IMR-90 (cell line): ENCODE results near the gene HOXB6. TPM values are rescaled to one million over a fixed set of nuclear protein-coding genes. Genes with fewer than 3 reads are reported as not detected.

Experiments
- ATAC-seq: fragments of 200-7000 bp; cut with Tn5 transposase; 2 replicates; pipeline ENCODE4 v1.9.1; 2020; ENCODE audit warnings: low read depth, mild to moderate bottlenecking, moderate library complexity
- BruUV-seq: library from RNA; stranded (reverse); fragments of 400-500 nt; replicated peaks from 2 replicates; lab custom pipeline; 2021; lab: Mats Ljungman, UMichigan
- CTCF ChIA-PET: fragments of 300-600 bp; formaldehyde crosslinking; extraction: SDS; loops from one replicate; lab custom pipeline; 2021; ENCODE audit warnings: antibody characterized with exemption; lab: Yijun Ruan, JAX
- POLR2A ChIA-PET: fragments of 300-600 bp; sonication (Branson Sonifier 250); formaldehyde crosslinking; loops from one replicate; lab custom pipeline; 2022; ENCODE audit warnings: antibody characterized with exemption; ENCODE audit not compliant: unreplicated experiment; lab: Charles Lee
- DNase-seq: peaks from one replicate; pipeline ENCODE4 v3.0.0; 2013
- H2AFZ ChIP-seq: replicated peaks from 2 replicates; pipeline ENCODE3; 2013; ENCODE audit warnings: low read length, mild to moderate bottlenecking; ENCODE audit not compliant: poor library complexity
- H2AK5ac ChIP-seq: 2 replicates; pipeline ENCODE4 v1.6.1; 2013; ENCODE audit warnings: low read depth, low read length, inconsistent platforms
- H2AK9ac ChIP-seq: replicated peaks from 2 replicates; pipeline ENCODE3; 2013; ENCODE audit warnings: mild to moderate bottlenecking, low read depth, low read length, moderate library complexity; ENCODE audit not compliant: poor library complexity
- H2BK120ac ChIP-seq: 2 replicates; pipeline ENCODE4 v1.6.1; 2013; ENCODE audit warnings: low read depth, low read length, inconsistent platforms
- H2BK15ac ChIP-seq: 3 replicates; pipeline ENCODE4 v1.6.1; 2013; ENCODE audit warnings: low read depth, low read length, inconsistent platforms
- H2BK20ac ChIP-seq: 2 replicates; pipeline ENCODE4 v1.6.1; 2013; ENCODE audit warnings: low read depth, mild to moderate bottlenecking, inconsistent platforms, low read length, moderate library complexity
- H2BK5ac ChIP-seq: 2 replicates; pipeline ENCODE4 v1.6.1; 2013; ENCODE audit warnings: mild to moderate bottlenecking, low read depth, low read length, inconsistent platforms; ENCODE audit not compliant: poor library complexity, severe bottlenecking
- H3K14ac ChIP-seq: replicated peaks from 2 replicates; pipeline ENCODE4 v1.6.1; 2013; ENCODE audit warnings: low read depth, low read length, inconsistent platforms
- H3K18ac ChIP-seq: 2 replicates; pipeline ENCODE4 v1.6.1; 2013; ENCODE audit warnings: low read depth, low read length, control low read depth
- H3K23ac ChIP-seq: 2 replicates; pipeline ENCODE4 v1.6.1; 2013; ENCODE audit warnings: low read depth, low read length, inconsistent platforms
- H3K27ac ChIP-seq: 2 replicates; pipeline ENCODE4 v1.5.1; 2013; ENCODE audit warnings: mild to moderate bottlenecking, control low read depth, low read length; ENCODE audit not compliant: insufficient read depth
- H3K27me3 ChIP-seq: 2 replicates; pipeline ENCODE4 v1.6.1; 2013; ENCODE audit warnings: low read length; ENCODE audit not compliant: control insufficient read depth, insufficient read depth
- H3K36me3 ChIP-seq: 2 replicates; pipeline ENCODE4 v1.6.1; 2013; ENCODE audit warnings: low read length, mixed read lengths; ENCODE audit not compliant: control insufficient read depth, insufficient read depth
- H3K4ac ChIP-seq: 2 replicates; pipeline ENCODE4 v1.6.1; 2013; ENCODE audit warnings: low read depth, low read length, inconsistent platforms
- H3K4me1 ChIP-seq: 2 replicates; pipeline ENCODE4 v1.6.1; 2013; ENCODE audit warnings: low read length, mixed read lengths; ENCODE audit not compliant: control insufficient read depth, insufficient read depth
- H3K4me2 ChIP-seq: 2 replicates; pipeline ENCODE4 v1.6.1; 2013; ENCODE audit warnings: low read depth, mild to moderate bottlenecking, control low read depth, low read length, moderate library complexity
- H3K4me3 ChIP-seq: 2 replicates; pipeline ENCODE4 v1.5.1; 2013; ENCODE audit warnings: low read depth, mild to moderate bottlenecking, control low read depth, low read length, moderate library complexity; ENCODE audit not compliant: insufficient read depth
- H3K56ac ChIP-seq: 2 replicates; pipeline ENCODE4 v1.6.1; 2013; ENCODE audit warnings: low read length, inconsistent platforms; ENCODE audit not compliant: insufficient read depth; ENCODE audit errors: extremely low read depth
- H3K79me1 ChIP-seq, 2 experiments: 2 replicates each; pipeline ENCODE4 v1.6.1; 2013; ENCODE audit warnings: low read length in 2 of 2, inconsistent platforms in 1 of 2, low read depth in 1 of 2
- H3K9ac ChIP-seq: 2 replicates; pipeline ENCODE4 v1.6.1; 2013; ENCODE audit warnings: low read depth, low read length, control low read depth
- H3K9me1 ChIP-seq: 2 replicates; pipeline ENCODE4 v1.6.1; 2013; ENCODE audit warnings: low read length, inconsistent platforms; ENCODE audit not compliant: insufficient read depth
- H3K9me3 ChIP-seq: 2 replicates; pipeline ENCODE4 v1.6.1; 2013; ENCODE audit warnings: low read length; ENCODE audit not compliant: control insufficient read depth, insufficient read depth
- H4K20me1 ChIP-seq: 2 replicates; pipeline ENCODE4 v1.6.1; 2013; ENCODE audit warnings: low read length, inconsistent platforms; ENCODE audit not compliant: insufficient read depth
- H4K5ac ChIP-seq: 2 replicates; pipeline ENCODE4 v1.6.1; 2013; ENCODE audit warnings: mild to moderate bottlenecking, low read depth, low read length, control low read depth
- H4K8ac ChIP-seq, 2 experiments: 2 replicates each; pipeline ENCODE4 v1.6.1; 2013; ENCODE audit warnings: low read depth in 2 of 2, low read length in 2 of 2, control low read depth in 1 of 2, inconsistent platforms in 1 of 2
- H4K91ac ChIP-seq: 2 replicates; pipeline ENCODE4 v1.6.1; 2013; ENCODE audit warnings: low read depth, low read length, inconsistent platforms; ENCODE audit not compliant: insufficient read depth
- BHLHE40 ChIP-seq: fragments of 150-350 bp; IDR thresholded peaks from 2 replicates; pipeline ENCODE4 v1.6.1; 2016; ENCODE audit warnings: mild to moderate bottlenecking, low read depth, low read length
- CEBPB ChIP-seq: IDR thresholded peaks from 2 replicates; pipeline ENCODE4 v1.6.1; 2012; ENCODE audit warnings: low read depth, low read length, improper control_type of control experiment
- CHD1 ChIP-seq: IDR thresholded peaks from 2 replicates; pipeline ENCODE4 v1.6.1; 2012; ENCODE audit warnings: low read depth, low read length, improper control_type of control experiment
- FOS ChIP-seq: fragments of 150-350 bp; IDR thresholded peaks from 2 replicates; pipeline ENCODE4 v1.6.1; 2016; ENCODE audit warnings: low read depth, low read length
- MAFK ChIP-seq: IDR thresholded peaks from 2 replicates; pipeline ENCODE4 v1.6.1; 2012; ENCODE audit warnings: low read depth, low read length, improper control_type of control experiment
- MAZ ChIP-seq: IDR thresholded peaks from 2 replicates; pipeline ENCODE4 v1.6.1; 2012; ENCODE audit warnings: low read depth, mild to moderate bottlenecking, low read length, improper control_type of control experiment, moderate library complexity, borderline replicate concordance
- MXI1 ChIP-seq: IDR thresholded peaks from 2 replicates; pipeline ENCODE4 v1.6.1; 2012; ENCODE audit warnings: low read depth, mild to moderate bottlenecking, low read length, moderate library complexity, borderline replicate concordance
- NFE2L2 ChIP-seq: fragments of 150-350 bp; IDR thresholded peaks from 2 replicates; pipeline ENCODE4 v1.6.1; 2016; ENCODE audit warnings: low read depth, mild to moderate bottlenecking, low read length
- POLR2A ChIP-seq: IDR thresholded peaks from 2 replicates; pipeline ENCODE4 v1.6.1; 2012; ENCODE audit warnings: mild to moderate bottlenecking, low read depth, low read length
- RAD21 ChIP-seq: IDR thresholded peaks from 2 replicates; pipeline ENCODE4 v1.6.1; 2012; ENCODE audit warnings: low read length, improper control_type of control experiment
- RCOR1 ChIP-seq: IDR thresholded peaks from 2 replicates; pipeline ENCODE4 v1.6.1; 2012; ENCODE audit warnings: mild to moderate bottlenecking, low read length, improper control_type of control experiment; ENCODE audit not compliant: insufficient replicate concordance
- RFX5 ChIP-seq: IDR thresholded peaks from 2 replicates; pipeline ENCODE4 v1.8.0; 2012; ENCODE audit warnings: low read depth, mild to moderate bottlenecking, low read length, moderate library complexity
- SMC3 ChIP-seq: fragments of 150-350 bp; IDR thresholded peaks from 2 replicates; pipeline ENCODE4 v1.6.1; 2016; ENCODE audit warnings: low read depth, mild to moderate bottlenecking, antibody characterized with exemption, low read length, moderate library complexity
- WGBS, 2 experiments: methylation state at CpG; one replicate each; pipeline versions ENCODE4 v1.1.5 to v1.1.7; 2013; ENCODE audit warnings: missing lambda C conversion rate in 2 of 2; ENCODE audit not compliant: insufficient read length in 1 of 2; ENCODE audit errors: extremely low coverage in 2 of 2; 5-methylcytosine and 5-hydroxymethylcytosine counted together
- dilution Hi-C: fragments of 300-500 bp; cut with HindIII; formaldehyde crosslinking; loops from one replicate; pipeline ENCODE4 v1.14.3; 2018; ENCODE audit warnings: low sequenced_read_pairs; ENCODE audit not compliant: unreplicated experiment
- in situ Hi-C: fragments of 300-500 bp; cut with MboI; formaldehyde crosslinking; loops from 3 replicates; pipeline ENCODE4 v1.14.3; 2019; ENCODE audit warnings: low sequenced_read_pairs, inconsistent platforms, mixed read lengths
- intact Hi-C: fragments of 100-400 bp; cut with micrococcal nuclease; formaldehyde crosslinking; loops from 2 replicates; pipeline ENCODE4 v1.10.0; 2022
- polyA plus RNA-seq, 3 experiments: library from polyadenylated mRNA; depleted of rRNA; stranded (reverse); fragments of >200 nt; gene quantifications; 2 replicates each; pipeline ENCODE4 v1.2.3, GENCODE V29; 2012; ENCODE audit warnings: low replicate concordance in 1 of 3
- total RNA-seq: library from RNA; depleted of rRNA; stranded (reverse); fragments of >200 nt; gene quantifications from 2 replicates; pipeline ENCODE4 v1.2.3, GENCODE V29; 2012
- TF ChIP-seq, protein P1 (sequence below): fragments of 150-350 bp; IDR thresholded peaks from 2 replicates; pipeline ENCODE4 v1.6.1; 2017; ENCODE audit warnings: mild to moderate bottlenecking, antibody characterized with exemption, low read length, low read depth
- TF ChIP-seq, protein P2 (sequence below): conservative IDR thresholded peaks from 2 replicates; pipeline ENCODE4 v1.5.1; 2012; ENCODE audit warnings: mild to moderate bottlenecking, low read depth, low read length, improper control_type of control experiment
- TF ChIP-seq, protein P3 (sequence below): fragments of 150-350 bp; IDR thresholded peaks from 2 replicates; pipeline ENCODE4 v1.6.1; 2016; ENCODE audit warnings: low read depth, mild to moderate bottlenecking, low read length, moderate library complexity, borderline replicate concordance

Gene HOXB6
- total and polyA plus RNA-seq, 2 of the 4 experiments (the other 2 are of a cell fraction) = 11.1 to 42.2 TPM

DNA sequence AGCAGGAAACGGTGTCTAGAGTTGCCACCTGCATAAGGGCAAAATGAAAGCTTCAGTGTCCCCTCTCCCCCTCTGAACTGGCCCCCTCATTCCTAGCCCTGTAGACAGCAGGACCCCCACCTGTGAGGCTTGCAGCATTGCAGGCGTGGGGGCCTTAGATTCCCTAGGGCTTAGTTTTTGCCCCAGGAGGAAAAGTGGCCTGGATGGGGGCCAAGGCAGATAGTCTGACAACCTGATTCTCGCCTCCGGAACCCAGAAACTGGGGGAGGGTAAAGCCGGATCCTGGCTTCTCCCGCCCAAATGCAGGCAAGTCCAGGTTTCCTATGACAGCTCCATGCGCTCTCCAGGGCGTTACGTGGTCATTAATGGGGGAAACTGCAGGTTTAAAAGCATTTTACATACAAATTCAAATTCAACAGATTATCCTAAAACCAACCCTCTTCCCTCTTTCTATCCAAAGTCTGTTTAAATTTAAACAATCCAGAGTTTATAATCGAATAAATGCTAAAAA lies 678 bp upstream of the HOXB6 start:
- ChIA-PET POLR2A (no interaction called here), CTCF (no interaction called here)
- Histone ChIP-seq H3K9ac (no peak overlapping the region), H2BK120ac (no peak overlapping the region), H2BK5ac (no peak overlapping the region), H3K79me1 (peaks cover 12 to 46% of the 10 kb centered on the region in 2 experiments; a peak in 3 of 4 replicates), H3K18ac (no peak overlapping the region), H3K4me1 (peaks cover 12% of the 10 kb centered on the region), H2BK15ac (no peak overlapping the region), H4K91ac (no peak overlapping the region), H3K9me3 (no peaks in the 10 kb centered on the region), H2BK20ac (no peak overlapping the region), H3K4me2 (no peak overlapping the region), H2AK9ac (no peak overlapping the region), H3K27me3 (no peaks in the 10 kb centered on the region), H3K9me1 (0 out of 2 replicates have a peak, but pooled peaks cover 3% of the 10 kb centered on the region), H3K36me3 (peaks cover 7% of the 10 kb centered on the region), H4K20me1 (peaks cover 7% of the 10 kb centered on the region; the same call in 1 of the 2 replicates), H3K4me3 (no peak overlapping the region), H2AK5ac (no peak overlapping the region), H4K8ac (no peak overlapping the region), H3K27ac (no peak overlapping the region), H3K56ac (no peak overlapping the region), H2AFZ (no peak overlapping the region), H3K4ac (no peak overlapping the region), H3K14ac (no peak overlapping the region), H4K5ac (no peak overlapping the region), H3K23ac (no peak overlapping the region)
- ATAC-seq (no peak), DNase-seq (no peak)
- TF ChIP-seq NFE2L2 (no peak), RFX5 (no peak), FOS (no peak), CHD1 (no peak), CEBPB (no peak), RCOR1 (no peak), SMC3 (no peak), BHLHE40 (no peak), MAFK (no peak), MAZ (no peak), POLR2A (no peak), MXI1 (no peak), RAD21 (no peak)
- TF ChIP-seq, protein P1, sequence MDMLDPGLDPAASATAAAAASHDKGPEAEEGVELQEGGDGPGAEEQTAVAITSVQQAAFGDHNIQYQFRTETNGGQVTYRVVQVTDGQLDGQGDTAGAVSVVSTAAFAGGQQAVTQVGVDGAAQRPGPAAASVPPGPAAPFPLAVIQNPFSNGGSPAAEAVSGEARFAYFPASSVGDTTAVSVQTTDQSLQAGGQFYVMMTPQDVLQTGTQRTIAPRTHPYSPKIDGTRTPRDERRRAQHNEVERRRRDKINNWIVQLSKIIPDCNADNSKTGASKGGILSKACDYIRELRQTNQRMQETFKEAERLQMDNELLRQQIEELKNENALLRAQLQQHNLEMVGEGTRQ = no peak
- TF ChIP-seq, protein P2, sequence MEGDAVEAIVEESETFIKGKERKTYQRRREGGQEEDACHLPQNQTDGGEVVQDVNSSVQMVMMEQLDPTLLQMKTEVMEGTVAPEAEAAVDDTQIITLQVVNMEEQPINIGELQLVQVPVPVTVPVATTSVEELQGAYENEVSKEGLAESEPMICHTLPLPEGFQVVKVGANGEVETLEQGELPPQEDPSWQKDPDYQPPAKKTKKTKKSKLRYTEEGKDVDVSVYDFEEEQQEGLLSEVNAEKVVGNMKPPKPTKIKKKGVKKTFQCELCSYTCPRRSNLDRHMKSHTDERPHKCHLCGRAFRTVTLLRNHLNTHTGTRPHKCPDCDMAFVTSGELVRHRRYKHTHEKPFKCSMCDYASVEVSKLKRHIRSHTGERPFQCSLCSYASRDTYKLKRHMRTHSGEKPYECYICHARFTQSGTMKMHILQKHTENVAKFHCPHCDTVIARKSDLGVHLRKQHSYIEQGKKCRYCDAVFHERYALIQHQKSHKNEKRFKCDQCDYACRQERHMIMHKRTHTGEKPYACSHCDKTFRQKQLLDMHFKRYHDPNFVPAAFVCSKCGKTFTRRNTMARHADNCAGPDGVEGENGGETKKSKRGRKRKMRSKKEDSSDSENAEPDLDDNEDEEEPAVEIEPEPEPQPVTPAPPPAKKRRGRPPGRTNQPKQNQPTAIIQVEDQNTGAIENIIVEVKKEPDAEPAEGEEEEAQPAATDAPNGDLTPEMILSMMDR = no peak
- TF ChIP-seq, protein P3, sequence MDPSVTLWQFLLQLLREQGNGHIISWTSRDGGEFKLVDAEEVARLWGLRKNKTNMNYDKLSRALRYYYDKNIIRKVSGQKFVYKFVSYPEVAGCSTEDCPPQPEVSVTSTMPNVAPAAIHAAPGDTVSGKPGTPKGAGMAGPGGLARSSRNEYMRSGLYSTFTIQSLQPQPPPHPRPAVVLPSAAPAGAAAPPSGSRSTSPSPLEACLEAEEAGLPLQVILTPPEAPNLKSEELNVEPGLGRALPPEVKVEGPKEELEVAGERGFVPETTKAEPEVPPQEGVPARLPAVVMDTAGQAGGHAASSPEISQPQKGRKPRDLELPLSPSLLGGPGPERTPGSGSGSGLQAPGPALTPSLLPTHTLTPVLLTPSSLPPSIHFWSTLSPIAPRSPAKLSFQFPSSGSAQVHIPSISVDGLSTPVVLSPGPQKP = no peak
- no TSS peak for BruUV-seq
- 100% methylated on average over 2 of the region's 10 CpGs; no CpG with 5 or more reads in 1 of the 2 experiments for WGBS, 2 experiments
- dilution Hi-C loops = no loop called here
- in situ Hi-C loops = no loop called here
- intact Hi-C loops = no loop called here
